22Rv1 (cell line): ENCODE data around the gene LIN7B.

Experiments
- H3K27ac ChIP-seq: fragments of 450-650 bp; 2 replicates; pipeline ENCODE4 v1.5.1; 2017
- CTCF ChIP-seq: fragments of 450-650 bp; IDR thresholded peaks from 2 replicates; pipeline ENCODE4 v1.5.1; 2017; ENCODE audit warnings: mild to moderate bottlenecking
- ZFX ChIP-seq: fragments of 450-650 bp; IDR thresholded peaks from 2 replicates; pipeline ENCODE4 v1.6.1; 2017; ENCODE audit warnings: antibody characterized with exemption, borderline replicate concordance

Gene LIN7B

GRCh38 chr19:49148044-49148682 lies 34.0 kb downstream of the LIN7B start:
- peak overlapping the region; percentile 100 for H3K27ac ChIP-seq
- TF ChIP-seq CTCF = no peak
- TF ChIP-seq ZFX = no peak

- peak overlapping the region; percentile 100 for H3K27ac ChIP-seq
- no peak for TF ChIP-seq ZFX
- TF ChIP-seq CTCF = no peak
Observed at GRCh38 chr19:49148784-49149651, 34.8 kb downstream of the LIN7B start.

GRCh38 chr19:49149652-49150105 lies 35.5 kb downstream of the LIN7B start:
- TF ChIP-seq CTCF = no peak
- no peak for TF ChIP-seq ZFX
- peak overlapping the region; percentile 100 for H3K27ac ChIP-seq

- H3K27ac ChIP-seq = peak overlapping the region; percentile 100
Observed at GRCh38 chr19:49150106-49150943, 36.2 kb downstream of the LIN7B start.

GRCh38 chr19:49150944-49151243 lies 36.7 kb downstream of the LIN7B start:
- TF ChIP-seq CTCF = no peak
- no peak for TF ChIP-seq ZFX
- peak overlapping the region; percentile 100 for H3K27ac ChIP-seq

More at GRCh38 chr19:49150106-49150943, 36.2 kb downstream of the LIN7B start:
- TF ChIP-seq ZFX = no peak
- TF ChIP-seq CTCF = no peak

GRCh38 chr19:49151267-49152118 lies 37.3 kb downstream of the LIN7B start:
- peak overlapping the region; percentile 100 for H3K27ac ChIP-seq
- no peak for TF ChIP-seq ZFX
- TF ChIP-seq CTCF = no peak
